Hepatocyte (in vitro differentiated cells): Measurements from ENCODE around the gene SENP1. TPM values are rescaled to one million over a fixed set of nuclear protein-coding genes. Genes with fewer than 3 reads are reported as not detected.
A peak's percentile ranks its signal among the peaks of the same experiment; 100 is the strongest.

Source experiments
- DNase-seq: peaks from one replicate; pipeline ENCODE4 v3.0.0-alpha.2; 2016; ENCODE audit warnings: low spot score
- H2AFZ ChIP-seq: fragments of 200-600 bp; sonication (generic); 2 replicates; pipeline ENCODE4 v1.6.0; 2016; ENCODE audit warnings: antibody characterized with exemption, mild to moderate bottlenecking
- H3K27ac ChIP-seq: fragments of 200-600 bp; sonication (generic); 2 replicates; pipeline ENCODE4 v1.5.1; 2016; ENCODE audit warnings: mild to moderate bottlenecking
- H3K27me3 ChIP-seq: fragments of 200-600 bp; sonication (generic); 2 replicates; pipeline ENCODE4 v1.6.1; 2016
- H3K36me3 ChIP-seq: fragments of 200-600 bp; sonication (generic); replicated peaks from 2 replicates; pipeline ENCODE4 v1.5.1; 2016; ENCODE audit warnings: low read depth; ENCODE audit not compliant: insufficient read depth
- H3K4me1 ChIP-seq: fragments of 200-600 bp; sonication (generic); 2 replicates; pipeline ENCODE4 v1.5.1; 2016; ENCODE audit warnings: mild to moderate bottlenecking, moderate library complexity; ENCODE audit not compliant: insufficient read depth
- H3K4me2 ChIP-seq: fragments of 200-600 bp; sonication (generic); 2 replicates; pipeline ENCODE4 v1.6.0; 2016
- H3K4me3 ChIP-seq: fragments of 200-600 bp; sonication (generic); 2 replicates; pipeline ENCODE4 v1.5.1; 2016; ENCODE audit warnings: mild to moderate bottlenecking
- H3K79me2 ChIP-seq: fragments of 200-600 bp; sonication (generic); 2 replicates; pipeline ENCODE4 v1.6.0; 2017; ENCODE audit warnings: mild to moderate bottlenecking
- H3K9me2 ChIP-seq: fragments of 200-600 bp; sonication (generic); replicated peaks from 2 replicates; pipeline ENCODE4 v1.6.0; 2017; ENCODE audit warnings: mild to moderate bottlenecking; ENCODE audit not compliant: insufficient read depth
- H3K9me3 ChIP-seq: fragments of 200-600 bp; sonication (generic); 2 replicates; pipeline ENCODE4 v1.5.1; 2016; ENCODE audit warnings: low read depth, mild to moderate bottlenecking
- H4K20me1 ChIP-seq: fragments of 200-600 bp; sonication (generic); 2 replicates; pipeline ENCODE4 v1.6.0; 2016; ENCODE audit warnings: mild to moderate bottlenecking; ENCODE audit not compliant: insufficient read depth, poor library complexity, severe bottlenecking
- CTCF ChIP-seq: fragments of 200-600 bp; sonication (generic); IDR thresholded peaks from 2 replicates; pipeline ENCODE4 v1.5.1; 2016; ENCODE audit warnings: antibody characterized with exemption, mild to moderate bottlenecking; ENCODE audit not compliant: poor library complexity
- EZH2 ChIP-seq: fragments of 200-600 bp; sonication (generic); IDR thresholded peaks from 2 replicates; pipeline ENCODE4 v1.6.1; 2016; ENCODE audit warnings: antibody characterized with exemption, mild to moderate bottlenecking, borderline replicate concordance
- EZH2phosphoT487 ChIP-seq: fragments of 200-600 bp; sonication (generic); IDR thresholded peaks from one replicate; pipeline ENCODE4 v1.6.1; 2018; ENCODE audit warnings: antibody characterized with exemption, mild to moderate bottlenecking, low read depth, moderate library complexity; ENCODE audit not compliant: unreplicated experiment, severe bottlenecking
- WGBS: methylation state at CpG from one replicate; pipeline ENCODE4 v1.1.6; 2016; ENCODE audit warnings: low lambda C conversion rate; ENCODE audit errors: missing lambda C conversion rate; 5-methylcytosine and 5-hydroxymethylcytosine counted together
- polyA plus RNA-seq: library from polyadenylated mRNA; unstranded; fragments of >200 nt; fragmentation: Nextera tagmentation; extraction: Ambion mirVana; gene quantifications from 2 replicates; pipeline ENCODE4 v1.2.1, GENCODE V29; 2016
- total RNA-seq: library from RNA; depleted of rRNA; stranded (reverse); fragments of >200 nt; gene quantifications from 2 replicates; pipeline ENCODE4 v1.2.3, GENCODE V29; 2014

Gene SENP1
- total and polyA plus RNA-seq, 2 experiments from 2014 or later, result 3.9 to 16.9 TPM

GRCh38 chr12:48029491-48030172, 76.2 kb downstream of the SENP1 start:
- H3K9me2 ChIP-seq, result no peaks in the 10 kb centered on the region
- no peaks in the 10 kb centered on the region for H3K27me3 ChIP-seq
- no peak overlapping the region for H3K4me3 ChIP-seq
- H4K20me1 ChIP-seq, result no peaks in the 10 kb centered on the region
- H3K27ac ChIP-seq, result peak overlapping the region; percentile 88
- 33% methylated on average over 8 of the region's 8 CpGs for WGBS
- H3K4me2 ChIP-seq, result peak overlapping the region; percentile 44
- DNase-seq, result no peak
- H2AFZ ChIP-seq, result peak overlapping the region; percentile 47
- peaks cover 35% of the 10 kb centered on the region for H3K4me1 ChIP-seq
- no peaks in the 10 kb centered on the region for H3K79me2 ChIP-seq
- no peaks in the 10 kb centered on the region for H3K36me3 ChIP-seq
- no peaks in the 10 kb centered on the region for H3K9me3 ChIP-seq
- TF ChIP-seq EZH2phosphoT487 (no peak), CTCF (no peak), EZH2 (no peak)

- WGBS, result 46% methylated on average over 5 of the region's 5 CpGs
- Histone ChIP-seq H3K4me3 (no peak overlapping the region), H3K27ac (peak overlapping the region; percentile 88), H3K4me2 (peak overlapping the region; percentile 44), H3K4me1 (peaks cover 35% of the 10 kb centered on the region), H3K9me3 (no peaks in the 10 kb centered on the region), H3K79me2 (no peaks in the 10 kb centered on the region), H2AFZ (no peak overlapping the region), H3K36me3 (no peaks in the 10 kb centered on the region), H4K20me1 (no peaks in the 10 kb centered on the region), H3K27me3 (no peaks in the 10 kb centered on the region), H3K9me2 (no peaks in the 10 kb centered on the region)
- TF ChIP-seq CTCF (no peak), EZH2 (no peak)
- no peak for DNase-seq
Observed at GRCh38 chr12:48028541-48029431, 77.1 kb downstream of the SENP1 start.

GRCh38 chr12:48027183-48028002, 78.5 kb downstream of the SENP1 start:
- Histone ChIP-seq H3K9me2 (no peaks in the 10 kb centered on the region), H3K4me3 (no peak overlapping the region), H3K79me2 (no peaks in the 10 kb centered on the region), H3K27me3 (no peaks in the 10 kb centered on the region), H3K9me3 (no peaks in the 10 kb centered on the region), H2AFZ (no peak overlapping the region), H3K4me1 (peaks cover 46% of the 10 kb centered on the region), H3K36me3 (no peaks in the 10 kb centered on the region), H3K4me2 (no peak overlapping the region), H3K27ac (no peak overlapping the region), H4K20me1 (no peaks in the 10 kb centered on the region)
- no peak for DNase-seq
- 80% methylated on average over 16 of the region's 18 CpGs for WGBS
- no peak for TF ChIP-seq EZH2phosphoT487
- TF ChIP-seq CTCF, result no peak
- no peak for TF ChIP-seq EZH2
